Glomerular endothelial cell (primary cell): ENCODE data around the gene PHYHD1. TPM values are rescaled to one million over a fixed set of nuclear protein-coding genes. Genes with fewer than 3 reads are reported as not detected.
"Not testable (repeated sequence)": the region's sequence is repeated elsewhere in the genome, so short reads cannot be mapped to it uniquely, and the experiment has no call there.

Experiments
- DNase-seq: peaks from one replicate; pipeline ENCODE4 v3.0.0-alpha.2; 2011; ENCODE audit warnings: low read depth, low spot score; ENCODE audit errors: extremely low read depth
- total RNA-seq: library from RNA; depleted of rRNA; stranded (reverse); fragments of >200 nt; gene quantifications from 2 replicates; pipeline ENCODE4 v1.2.3, GENCODE V29; 2015

The PHYHD1 gene
- total RNA-seq, 1 donor from 2014 or later: 0.23 TPM

GRCh38 chr9:128947527-128948301, 26.9 kb downstream of the PHYHD1 start, which contains the start of the genes DOLK and NUP188:
Gene DOLK (minus strand): TSS chr9:128947603. CDS start chr9:128947303, 300 bp downstream.
Gene NUP188 (plus strand): TSS chr9:128947699. CDS start chr9:128947720, 21 bp downstream.
- no peak for DNase-seq

- not testable (repeated sequence) for DNase-seq
Measured at GRCh38 chr9:128961403-128961802, 40.6 kb downstream of the PHYHD1 start.

- DNase-seq: no peak
Measured at GRCh38 chr9:128969491-128969890, 48.7 kb downstream of the PHYHD1 start.

GRCh38 chr9:128972956-128973355, 52.2 kb downstream of the PHYHD1 start:
- DNase-seq: no peak

- no peak for DNase-seq
Measured at GRCh38 chr9:128979111-128979510, 58.3 kb downstream of the PHYHD1 start.

- DNase-seq: no peak
Measured at GRCh38 chr9:128983536-128983935, 62.8 kb downstream of the PHYHD1 start.

- DNase-seq: no peak
Measured at GRCh38 chr9:128986671-128987070, 65.9 kb downstream of the PHYHD1 start.

- DNase-seq: no peak
Measured at GRCh38 chr9:128987805-128988204, 67.0 kb downstream of the PHYHD1 start.

Other genes starting within 250 kb of the PHYHD1 start
- gene SET, start 231.8 kb upstream of the PHYHD1 start, total RNA-seq: 227 and 258 TPM in 2 replicates
- 14.8 and 16.9 TPM in 2 replicates for gene PKN3, start 218.5 kb upstream of the PHYHD1 start, total RNA-seq
- gene ZDHHC12, start 196.9 kb upstream of the PHYHD1 start, total RNA-seq: 52.1 and 75.4 TPM in 2 replicates
- 36.4 and 37.6 TPM in 2 replicates for gene ZER1, start 149.1 kb upstream of the PHYHD1 start, total RNA-seq
- gene TBC1D13, start 133.7 kb upstream of the PHYHD1 start, total RNA-seq: 22.4 and 31.6 TPM in 2 replicates
- 26.3 and 38.0 TPM in 2 replicates for gene ENDOG, start 102.5 kb upstream of the PHYHD1 start, total RNA-seq
- 23.8 and 28.4 TPM in 2 replicates for gene SPOUT1, start 91.2 kb upstream of the PHYHD1 start, total RNA-seq
- gene KYAT1, start 39.0 kb upstream of the PHYHD1 start, total RNA-seq: 6.1 and 10.5 TPM in 2 replicates
- 114 and 116 TPM in 2 replicates for gene LRRC8A, start 38.8 kb upstream of the PHYHD1 start, total RNA-seq
- 28.1 and 32.1 TPM in 2 replicates for gene DOLK, start 26.6 kb downstream of the PHYHD1 start, total RNA-seq
- gene NUP188, start 26.7 kb downstream of the PHYHD1 start, total RNA-seq: 47.5 and 51.3 TPM in 2 replicates
- gene SH3GLB2, start 107.3 kb downstream of the PHYHD1 start, total RNA-seq: 63.7 and 63.8 TPM in 2 replicates
- gene MIGA2, start 115.6 kb downstream of the PHYHD1 start, total RNA-seq: 17.5 and 23.3 TPM in 2 replicates
- gene DOLPP1, start 160.1 kb downstream of the PHYHD1 start, total RNA-seq: 13.8 and 15.6 TPM in 2 replicates
- gene CRAT, start 189.8 kb downstream of the PHYHD1 start, total RNA-seq: 46.1 and 60.4 TPM in 2 replicates
- gene PTPA, start 190.4 kb downstream of the PHYHD1 start, total RNA-seq: 82.9 and 96.7 TPM in 2 replicates